C4-2B (cell line): ENCODE results near the gene HPCAL4.

ENCODE experiments used
- CTCF ChIP-seq: fragments of 450-650 bp; conservative IDR thresholded peaks from 2 replicates; pipeline ENCODE4 v1.5.1; 2017; ENCODE audit warnings: mild to moderate bottlenecking
- ZFX ChIP-seq: fragments of 450-650 bp; IDR thresholded peaks from 2 replicates; pipeline ENCODE4 v1.6.1; 2017

GRCh38 chr1:39694026-39694425, 2.8 kb upstream of the HPCAL4 start:
- TF ChIP-seq CTCF (no peak), ZFX (no peak)
